Neuronal stem cell (in vitro differentiated cells): ENCODE data around the gene TPH1.
"Not testable (repeated sequence)": the region's sequence is repeated elsewhere in the genome, so short reads cannot be mapped to it uniquely, and the experiment has no call there.

Source experiments
- DNase-seq: peaks from one replicate; pipeline ENCODE4 v3.0.0-alpha.2; 2013; ENCODE audit warnings: low spot score
- H2AFZ ChIP-seq: one replicate; pipeline ENCODE4 v1.6.1; 2013; ENCODE audit warnings: mild to moderate bottlenecking, low read length, inconsistent platforms
- H2AK5ac ChIP-seq: 2 replicates; pipeline ENCODE4 v1.6.1; 2013; ENCODE audit warnings: low read depth, mild to moderate bottlenecking, inconsistent platforms, low read length, moderate library complexity, mixed read lengths
- H2BK120ac ChIP-seq: 2 replicates; pipeline ENCODE4 v1.6.1; 2013; ENCODE audit warnings: low read depth, mild to moderate bottlenecking, inconsistent platforms, low read length, moderate library complexity, mixed read lengths
- H2BK12ac ChIP-seq: one replicate; pipeline ENCODE4 v1.6.1; 2013; ENCODE audit warnings: low read length, inconsistent platforms
- H2BK15ac ChIP-seq: 2 replicates; pipeline ENCODE4 v1.6.1; 2013; ENCODE audit warnings: mild to moderate bottlenecking, low read length, inconsistent platforms, mixed read lengths
- H2BK5ac ChIP-seq: one replicate; pipeline ENCODE4 v1.6.1; 2013; ENCODE audit warnings: inconsistent platforms, mild to moderate bottlenecking, low read length, moderate library complexity
- H3K14ac ChIP-seq: one replicate; pipeline ENCODE4 v1.6.1; 2013; ENCODE audit warnings: low read length, inconsistent platforms
- H3K18ac ChIP-seq: 2 replicates; pipeline ENCODE4 v1.6.1; 2013; ENCODE audit warnings: low read length, inconsistent platforms
- H3K23ac ChIP-seq: 2 replicates; pipeline ENCODE4 v1.6.1; 2013; ENCODE audit warnings: low read depth, mild to moderate bottlenecking, mixed read lengths, low read length, inconsistent platforms; ENCODE audit not compliant: poor library complexity
- H3K27ac ChIP-seq: replicated peaks from 3 replicates; pipeline ENCODE4 v1.5.1; 2013; ENCODE audit warnings: low read length, inconsistent platforms
- H3K27me3 ChIP-seq, 3 experiments: 2 replicates each; pipeline ENCODE4 v1.6.1; 2013; ENCODE audit warnings: low read length in 3 of 3, mild to moderate bottlenecking in 2 of 3, inconsistent platforms in 1 of 3, low read depth in 1 of 3, mixed read lengths in 1 of 3, moderate library complexity in 1 of 3; ENCODE audit not compliant: control insufficient read depth in 3 of 3, insufficient read depth in 3 of 3
- H3K36me3 ChIP-seq, 2 donors: replicated peaks in 1 of 2; 2 replicates each; pipeline ENCODE4 v1.6.1; 2013; ENCODE audit warnings: low read length in 2 of 2; ENCODE audit not compliant: control insufficient read depth in 2 of 2, insufficient read depth in 2 of 2
- H3K4ac ChIP-seq: 2 replicates; pipeline ENCODE4 v1.6.1; 2013; ENCODE audit warnings: inconsistent platforms, mild to moderate bottlenecking, low read length, moderate library complexity
- H3K4me1 ChIP-seq, 2 donors: 1 replicate in 1 of 2; 2 replicates in 1 of 2; pipeline ENCODE4 v1.6.1; 2013; ENCODE audit warnings: low read length in 2 of 2, low read depth in 1 of 2; ENCODE audit not compliant: control insufficient read depth in 2 of 2, insufficient read depth in 1 of 2
- H3K4me2 ChIP-seq: one replicate; pipeline ENCODE4 v1.6.1; 2013; ENCODE audit warnings: mild to moderate bottlenecking, low read length, inconsistent platforms; ENCODE audit not compliant: insufficient read depth, poor library complexity, severe bottlenecking
- H3K4me3 ChIP-seq, 2 donors: 2 replicates each; pipeline ENCODE4 v1.5.1; 2013; ENCODE audit warnings: low read length in 2 of 2, mild to moderate bottlenecking in 2 of 2, inconsistent platforms in 1 of 2, moderate library complexity in 1 of 2
- H3K79me1 ChIP-seq: one replicate; pipeline ENCODE4 v1.6.1; 2013; ENCODE audit warnings: low read depth, mild to moderate bottlenecking, inconsistent platforms, low read length, moderate library complexity
- H3K9ac ChIP-seq: one replicate; pipeline ENCODE4 v1.6.1; 2013; ENCODE audit warnings: mild to moderate bottlenecking, low read depth, low read length, inconsistent platforms; ENCODE audit not compliant: poor library complexity
- H3K9me3 ChIP-seq, 2 donors: replicated peaks in 1 of 2; 2 replicates each; pipeline versions ENCODE3 to v1.6.1; 2013; ENCODE audit warnings: low read length in 2 of 2, mild to moderate bottlenecking in 2 of 2, inconsistent platforms in 1 of 2, low read depth in 1 of 2, mixed read lengths in 1 of 2, moderate library complexity in 1 of 2; ENCODE audit not compliant: control insufficient read depth in 2 of 2, insufficient read depth in 1 of 2
- H4K8ac ChIP-seq: one replicate; pipeline ENCODE4 v1.6.1; 2013; ENCODE audit warnings: low read depth, mild to moderate bottlenecking, inconsistent platforms, low read length, moderate library complexity
- H4K91ac ChIP-seq: one replicate; pipeline ENCODE4 v1.6.1; 2013; ENCODE audit warnings: low read length, low read depth, mild to moderate bottlenecking, inconsistent platforms; ENCODE audit not compliant: poor library complexity
- WGBS, 2 donors: extraction: QIAGEN DNeasy Blood & Tissue Kit; methylation state at CpG; one replicate each; pipeline ENCODE4 v1.1.7; 2013; ENCODE audit warnings: missing lambda C conversion rate in 2 of 2, mixed read lengths in 1 of 2; ENCODE audit not compliant: insufficient read length in 2 of 2, insufficient replicate concordance in 1 of 2; ENCODE audit errors: extremely low coverage in 2 of 2; 5-methylcytosine and 5-hydroxymethylcytosine counted together

Gene TPH1

DNA sequence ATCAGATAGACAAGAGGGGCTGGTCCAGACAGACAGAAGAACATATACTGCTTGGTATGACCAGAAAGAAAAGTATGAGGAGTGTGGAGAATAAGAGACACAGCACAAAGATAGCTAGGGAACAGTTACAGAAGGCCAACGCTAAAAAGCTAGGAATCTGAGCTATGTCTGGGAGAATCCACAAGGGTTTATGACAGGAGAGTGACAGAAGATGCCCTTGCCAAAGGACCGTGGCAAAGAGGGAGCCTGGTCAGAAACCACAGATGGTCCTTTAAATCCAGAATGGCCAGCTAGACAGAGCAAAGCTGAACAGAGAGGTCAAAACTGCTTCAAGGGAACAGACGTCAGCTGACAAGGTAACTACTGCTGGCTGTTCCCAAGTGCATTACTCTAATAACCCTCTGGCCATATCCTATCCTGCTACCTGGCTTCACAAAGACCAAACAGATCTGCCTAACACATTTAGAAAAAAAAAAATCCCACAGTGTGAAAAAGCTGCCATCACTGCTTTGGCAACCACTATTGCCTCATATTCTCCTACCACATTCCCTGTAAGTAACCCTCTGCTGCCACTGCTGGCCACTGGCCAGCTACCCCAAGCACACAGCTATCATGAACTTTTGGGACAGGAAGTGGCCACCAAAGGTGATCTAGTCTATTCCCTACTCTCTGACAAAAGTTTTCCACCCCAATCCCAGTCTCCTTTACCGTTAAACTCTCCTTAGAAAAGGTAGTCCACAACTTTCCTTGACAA lies 40.5 kb downstream of the TPH1 start:
- Histone ChIP-seq H3K36me3 (peaks cover 13 to 71% of the 10 kb centered on the region in 2 donors), H3K9ac (no peak overlapping the region), H4K8ac (no peak overlapping the region), H3K79me1 (no peaks in the 10 kb centered on the region), H2BK12ac (no peak overlapping the region), H3K4me1 (no peaks in the 10 kb centered on the region), H3K18ac (no peak overlapping the region), H3K4me3 (no peak overlapping the region), H2AK5ac (no peak overlapping the region), H2AFZ (no peak overlapping the region), H3K23ac (no peak overlapping the region), H2BK15ac (no peak overlapping the region), H3K9me3 (no peaks in the 10 kb centered on the region), H4K91ac (no peak overlapping the region), H3K4me2 (no peak overlapping the region), H3K27me3 (no peaks in the 10 kb centered on the region), H2BK5ac (no peak overlapping the region), H3K14ac (no peak overlapping the region), H3K27ac (no peak overlapping the region), H2BK120ac (no peak overlapping the region), H3K4ac (no peak overlapping the region)
- no peak for DNase-seq
- no CpG with 5 or more reads among the region's 4 CpGs for WGBS, 2 donors

DNA sequence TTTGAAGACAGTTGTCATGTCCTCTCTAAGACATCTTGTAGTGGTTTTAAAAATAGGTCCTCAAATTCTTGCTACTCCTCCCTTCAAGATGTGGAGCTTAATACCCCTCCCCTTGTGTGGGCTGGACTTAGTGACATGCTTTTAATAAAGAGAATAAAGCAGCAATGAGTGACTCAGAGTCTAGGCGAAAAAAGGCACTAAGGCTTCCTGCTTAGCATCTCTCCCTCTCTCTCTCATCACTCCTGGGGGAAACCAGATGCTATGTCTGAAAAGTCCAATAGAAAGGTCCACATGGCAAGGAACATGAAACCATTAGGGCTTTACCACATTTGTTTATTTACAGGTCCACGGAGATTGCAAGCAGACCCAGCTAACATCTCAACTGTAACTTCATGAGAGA lies 44.9 kb downstream of the TPH1 start:
- no peak overlapping the region for H3K23ac ChIP-seq
- no peak overlapping the region for H3K27ac ChIP-seq
- H3K4me3 ChIP-seq = no peak overlapping the region
- no peaks in the 10 kb centered on the region for H3K4me1 ChIP-seq
- no peaks in the 10 kb centered on the region for H3K27me3 ChIP-seq
- H2BK5ac ChIP-seq = no peak overlapping the region
- no peak overlapping the region for H4K91ac ChIP-seq
- no peak overlapping the region for H2AFZ ChIP-seq
- H2AK5ac ChIP-seq = no peak overlapping the region
- no CpG with 5 or more reads among the region's 2 CpGs for WGBS, 2 donors
- no peak for DNase-seq
- H3K9me3 ChIP-seq = no peaks in the 10 kb centered on the region
- no peak overlapping the region for H2BK120ac ChIP-seq
- H4K8ac ChIP-seq = no peak overlapping the region
- no peak overlapping the region for H2BK15ac ChIP-seq
- no peak overlapping the region for H3K14ac ChIP-seq
- H2BK12ac ChIP-seq = no peak overlapping the region
- no peak overlapping the region for H3K4me2 ChIP-seq
- H3K4ac ChIP-seq = no peak overlapping the region
- peaks cover 13 to 94% of the 10 kb centered on the region in 2 donors for H3K36me3 ChIP-seq
- H3K18ac ChIP-seq = no peak overlapping the region
- H3K79me1 ChIP-seq = no peaks in the 10 kb centered on the region
- no peak overlapping the region for H3K9ac ChIP-seq

DNA sequence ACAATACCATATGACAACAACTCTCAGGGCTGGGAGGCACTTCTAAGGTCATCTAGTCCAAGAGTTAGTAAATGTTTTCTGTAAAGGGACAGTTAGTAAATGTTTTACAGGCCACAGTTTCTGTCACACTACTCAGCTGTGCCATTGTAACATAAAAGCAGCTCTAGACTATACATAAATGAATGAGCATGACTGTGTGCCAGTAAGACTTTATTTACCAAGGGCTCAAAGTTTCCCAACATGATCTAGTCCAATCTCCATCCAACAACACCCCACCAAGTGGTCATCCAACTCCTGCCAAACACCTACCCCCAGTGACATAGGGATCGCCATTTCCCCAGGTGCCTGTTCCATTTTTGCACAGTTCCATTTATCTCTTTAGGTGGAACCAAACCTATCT lies 45.3 kb downstream of the TPH1 start:
- no CpG with 5 or more reads among the region's 1 CpG for WGBS, 2 donors
- Histone ChIP-seq H3K4me1 (no peaks in the 10 kb centered on the region), H2BK120ac (no peak overlapping the region), H2BK12ac (no peak overlapping the region), H3K36me3 (peaks cover 13 to 92% of the 10 kb centered on the region in 2 donors), H4K8ac (no peak overlapping the region), H3K14ac (no peak overlapping the region), H3K23ac (no peak overlapping the region), H3K18ac (no peak overlapping the region), H2AFZ (no peak overlapping the region), H3K4me3 (no peak overlapping the region), H3K27me3 (no peaks in the 10 kb centered on the region), H4K91ac (no peak overlapping the region), H2BK5ac (no peak overlapping the region), H3K79me1 (no peaks in the 10 kb centered on the region), H3K9me3 (no peaks in the 10 kb centered on the region), H2AK5ac (no peak overlapping the region), H3K4me2 (no peak overlapping the region), H3K9ac (no peak overlapping the region), H3K4ac (no peak overlapping the region), H3K27ac (no peak overlapping the region), H2BK15ac (no peak overlapping the region)
- DNase-seq = no peak

DNA sequence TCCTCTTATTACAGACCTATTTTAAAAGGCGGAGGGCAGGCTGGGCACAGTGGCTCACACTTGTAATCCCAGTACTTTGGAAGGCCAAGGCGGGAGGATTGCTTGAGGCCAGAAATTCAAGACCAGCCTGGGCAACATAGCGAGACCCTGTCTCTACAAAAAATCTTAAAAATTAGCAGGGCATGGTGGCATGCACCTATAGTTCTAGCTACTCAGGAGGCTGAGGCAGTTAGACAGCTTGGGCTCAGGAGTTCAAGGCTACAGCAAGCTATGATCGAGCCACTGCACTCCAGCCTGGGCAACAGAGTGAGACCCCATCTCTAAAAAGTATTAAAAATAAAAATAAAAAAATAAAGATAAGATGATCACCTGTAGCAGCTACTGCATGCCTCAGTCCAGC lies 45.9 kb downstream of the TPH1 start:
- H3K4ac ChIP-seq, H2BK5ac ChIP-seq, H3K23ac ChIP-seq, H3K4me2 ChIP-seq, H3K79me1 ChIP-seq, H3K27me3 ChIP-seq, H3K4me3 ChIP-seq, DNase-seq, H3K27ac ChIP-seq, H3K9ac ChIP-seq, H2BK12ac ChIP-seq, H4K8ac ChIP-seq, H3K14ac ChIP-seq, H2BK120ac ChIP-seq, H3K18ac ChIP-seq, H2BK15ac ChIP-seq, H2AK5ac ChIP-seq, H3K9me3 ChIP-seq, H3K4me1 ChIP-seq, H2AFZ ChIP-seq, H4K91ac ChIP-seq: not testable (repeated sequence)
- no CpG with 5 or more reads among the region's 4 CpGs for WGBS, 2 donors
- H3K36me3 ChIP-seq = peaks cover 14 to 92% of the 10 kb centered on the region in 2 donors
